ENCODE results near the gene HOXA7. TPM values are rescaled to one million over a fixed set of nuclear protein-coding genes. Genes with fewer than 3 reads are reported as not detected.
A peak's percentile ranks its signal among the peaks of the same experiment; 100 is the strongest.

HOXA7 gene
- total and polyA plus RNA-seq, 2 of the 8 experiments (the other 6 are each of a cell fraction or from before 2014, with no cell fraction given), result 0.03 TPM; not detected in 1

DNA sequence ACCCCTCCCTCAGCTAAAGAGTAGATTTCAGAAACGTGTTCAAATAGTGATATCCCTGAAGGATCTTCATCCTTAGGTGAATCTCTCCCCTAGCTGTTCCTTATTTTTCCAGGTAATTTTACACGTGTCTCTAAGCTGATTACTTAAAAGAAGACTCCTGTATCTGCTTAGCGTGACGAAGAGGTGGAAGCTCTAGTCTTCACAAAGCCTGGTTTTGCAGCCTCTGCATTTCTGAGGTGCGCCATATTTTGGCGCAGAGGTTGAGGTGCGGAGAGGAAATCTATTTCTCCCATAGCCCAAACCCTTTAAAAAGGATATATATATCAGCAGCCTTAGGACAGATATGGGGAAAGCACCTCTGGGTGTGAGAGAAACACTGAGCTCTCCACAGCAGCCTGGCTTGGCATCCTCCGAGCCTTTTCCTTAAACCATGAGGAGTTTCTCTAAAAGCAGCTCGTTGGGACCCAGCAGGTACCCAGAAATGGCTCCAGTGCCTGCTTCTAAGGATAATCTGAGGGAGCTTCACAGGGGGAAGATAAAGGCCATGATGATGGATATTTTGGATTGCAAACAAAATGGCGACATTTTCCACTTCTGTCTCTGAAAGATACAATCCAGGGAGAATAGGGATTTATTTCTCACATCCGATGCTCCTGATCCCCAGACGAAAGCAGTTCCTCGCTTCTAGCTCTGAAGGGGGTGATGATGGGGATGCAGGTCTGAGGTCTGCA, 51.0 kb downstream of the HOXA7 start:
- Histone ChIP-seq H2BK5ac (ENCODE audit: low read depth, low read length) (no peak overlapping the region), H2BK12ac (ENCODE audit: low read depth, low read length) (no peak overlapping the region), H3K27ac (ENCODE audit: low read depth, low read length) (no peak overlapping the region), H3K23me2 (ENCODE audit: low read depth, low read length) (0 out of 2 replicates have a peak, but pooled peaks cover 1% of the 10 kb centered on the region), H2AK5ac (ENCODE audit: low read depth, low read length) (no peak overlapping the region), H3K4ac (replicated peaks; ENCODE audit: insufficient read length, low read depth, low read length) (no peak overlapping the region), H3K9ac (replicated peaks in 1 of 4; ENCODE audit: extremely low read depth in 1 of 4, low read depth in 3 of 4, low read length in 3 of 4) (no peak overlapping the region), H3K14ac (ENCODE audit: insufficient read length) (no peak overlapping the region), H3K79me1 (ENCODE audit: low read depth, low read length) (no peaks in the 10 kb centered on the region), H4K91ac (replicated peaks; ENCODE audit: insufficient read length, low read length) (no peak overlapping the region), H3K18ac (ENCODE audit: extremely low read depth, low read length) (no peak overlapping the region), H3K23ac (ENCODE audit: insufficient read length) (no peak overlapping the region), H3K56ac (replicated peaks; ENCODE audit: insufficient read length, low read depth, low read length) (no peak overlapping the region), H3K4me3 (ENCODE audit: extremely low read depth in 1 of 4, insufficient read depth in 2 of 4, low read depth in 3 of 4, low read length in 4 of 4) (no peak overlapping the region), H3K27me3 (replicated peaks in 1 of 4; ENCODE audit: control insufficient read depth in 3 of 4, extremely low read depth in 1 of 4, insufficient read depth in 3 of 4, low read length in 3 of 4) (peaks cover 98 to 100% (median 99%) of the 10 kb centered on the region in 4 experiments), H4K8ac (ENCODE audit: extremely low read depth, insufficient read depth, low read length) (no peak overlapping the region), H2AFZ (ENCODE audit: low read length) (no peak overlapping the region), H2BK15ac (ENCODE audit: low read length) (no peak overlapping the region), H2BK120ac (replicated peaks; ENCODE audit: low read depth, low read length) (no peak overlapping the region), H3K79me2 (ENCODE audit: control insufficient read depth in 1 of 2, insufficient read depth in 2 of 2, low read length in 2 of 2) (no peaks in the 10 kb centered on the region), H3K36me3 (ENCODE audit: control insufficient read depth in 2 of 4, insufficient read depth in 4 of 4, low read length in 3 of 4) (peaks cover 0 to 11% (median 0%) of the 10 kb centered on the region in 4 experiments; a peak in 1 of 8 replicates), H4K20me1 (replicated peaks in 1 of 2; ENCODE audit: control insufficient read depth in 1 of 2, insufficient read depth in 2 of 2, low read length in 2 of 2) (peaks cover 21 to 38% of the 10 kb centered on the region in 2 experiments), H4K5ac (ENCODE audit: insufficient read length, low read depth, low read length) (no peak overlapping the region), H3K4me2 (ENCODE audit: insufficient read depth in 1 of 2, low read depth in 2 of 2, low read length in 2 of 2) (no peak overlapping the region), H3K4me1 (replicated peaks in 1 of 4; ENCODE audit: control insufficient read depth in 3 of 4, insufficient read depth in 4 of 4, low read length in 3 of 4) (peaks cover 0 to 16% (median 11%) of the 10 kb centered on the region in 4 experiments; a peak in 6 of 7 replicates), H3K9me3 (ENCODE audit: insufficient read depth in 2 of 2, low read depth in 1 of 2, low read length in 1 of 2) (no peaks in the 10 kb centered on the region), H2BK20ac (ENCODE audit: low read length) (no peak overlapping the region)
- DNase-seq (ENCODE audit: low read depth in 1 of 2, low spot score in 2 of 2) (no peak), FAIRE-seq (no peak)
- ChIA-PET CTCF (ENCODE audit: partially characterized antibody) (interaction anchor here (0.8 to 2.9 kb wide), 10 partner anchors 9 to 65 kb away, joined by 3 to 13 read pairs (median 4); partner anchors contain the start of gene HOXA5), POLR2A (ENCODE audit: partially characterized antibody) (interaction anchor here (1.1 to 2.8 kb wide), 3 partner anchors 9 to 13 kb away, joined by 3 to 6 read pairs (median 5); partner anchors contain the start of gene HOXA1)
- no peak for TF ChIP-seq TAF7 (optimal IDR thresholded peaks at IDR 0.05; ENCODE audit: borderline replicate concordance, low read depth, low read length)
- peak; percentile 54 for TF ChIP-seq RNF2 (IDR thresholded peaks at IDR 0.05; ENCODE audit: borderline replicate concordance, low read depth, low read length, missing control alignments, poor library complexity, severe bottlenecking)
- 18% methylated on average over 13 of the region's 13 CpGs; no CpG with 5 or more reads in 1 of the 2 experiments for WGBS, 2 experiments (ENCODE audit: extremely low coverage in 1 of 2, insufficient coverage in 1 of 2, insufficient read length in 1 of 2, insufficient replicate concordance in 2 of 2, low coverage in 1 of 2, low lambda C conversion rate in 2 of 2, missing lambda C conversion rate in 1 of 2)

Data from H1 (cell line).